HAP-1 (cell line): ENCODE measurements around the gene CA14.
A peak's percentile ranks its signal among the peaks of the same experiment; 100 is the strongest.

Source experiments
- DNase-seq, 2 experiments: peaks; one replicate each; pipeline ENCODE4 v3.0.0-alpha.2; 2016 to 2020; ENCODE audit warnings: low spot score in 2 of 2
- H3K27me3 ChIP-seq: fragments of 250-450 bp; sonication (Bioruptor Pico); 2 replicates; pipeline ENCODE4 v1.5.1; 2020; ENCODE audit warnings: low read depth, mild to moderate bottlenecking, moderate library complexity
- H3K36me3 ChIP-seq: fragments of 250-450 bp; sonication (Bioruptor Pico); replicated peaks from 2 replicates; pipeline ENCODE4 v1.5.1; 2020; ENCODE audit warnings: mild to moderate bottlenecking
- H3K4me1 ChIP-seq: fragments of 250-450 bp; sonication (Bioruptor Pico); 2 replicates; pipeline ENCODE4 v1.5.1; 2020; ENCODE audit warnings: mild to moderate bottlenecking
- H3K4me3 ChIP-seq: fragments of 250-450 bp; sonication (Bioruptor Pico); 2 replicates; pipeline ENCODE4 v1.5.1; 2020; ENCODE audit warnings: mild to moderate bottlenecking, moderate library complexity
- H3K9me3 ChIP-seq: fragments of 250-450 bp; sonication (Bioruptor Pico); 2 replicates; pipeline ENCODE4 v1.5.1; 2020; ENCODE audit warnings: mild to moderate bottlenecking, moderate library complexity
- in situ Hi-C: fragments of 300-500 bp; cut with MboI; formaldehyde crosslinking; loops from 3 replicates; pipeline ENCODE4 v1.14.3; 2020; ENCODE audit warnings: low sequenced_read_pairs, inconsistent platforms, mixed read lengths

Gene CA14

GRCh38 chr1:150256554-150257341 is 826 bp upstream of the CA14 start:
- Histone ChIP-seq H3K27me3 (no peaks in the 10 kb centered on the region), H3K4me3 (no peak overlapping the region), H3K36me3 (no peaks in the 10 kb centered on the region), H3K4me1 (peaks cover 31% of the 10 kb centered on the region), H3K9me3 (no peaks in the 10 kb centered on the region)
- peak; percentile 41 to 58 for DNase-seq
- in situ Hi-C loops, result no loop called here

DNA sequence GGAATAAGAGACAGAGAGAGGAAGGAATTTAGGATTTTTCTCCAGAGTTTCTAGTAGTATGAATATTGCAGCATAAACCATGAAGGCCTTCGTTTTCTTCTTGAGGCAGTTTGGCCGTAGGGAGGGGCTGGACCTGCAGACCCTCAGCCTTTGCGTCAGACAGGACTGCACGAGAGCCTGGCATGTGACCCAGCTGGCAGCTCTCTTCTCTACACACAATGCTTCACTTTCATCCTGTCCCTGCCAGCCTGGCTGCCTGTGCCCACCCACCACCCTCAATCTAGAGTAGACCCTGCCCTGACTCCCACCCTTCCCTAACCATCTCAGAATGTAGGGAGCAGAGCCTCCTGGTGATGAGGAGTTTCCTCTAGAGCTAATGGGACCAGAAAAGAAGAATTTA is 1.6 kb downstream of the CA14 start:
- peaks cover 31% of the 10 kb centered on the region for H3K4me1 ChIP-seq
- H3K36me3 ChIP-seq, result no peaks in the 10 kb centered on the region
- no peaks in the 10 kb centered on the region for H3K9me3 ChIP-seq
- H3K27me3 ChIP-seq, result no peaks in the 10 kb centered on the region
- in situ Hi-C loops, result no loop called here
- H3K4me3 ChIP-seq, result no peak overlapping the region
- no peak for DNase-seq

GRCh38 chr1:150259758-150260669 is 2.4 kb downstream of the CA14 start:
- Histone ChIP-seq H3K4me1 (peaks cover 31% of the 10 kb centered on the region), H3K9me3 (no peaks in the 10 kb centered on the region), H3K36me3 (peaks cover 7% of the 10 kb centered on the region; the same call in 1 of the 2 replicates), H3K27me3 (no peaks in the 10 kb centered on the region), H3K4me3 (no peak overlapping the region)
- in situ Hi-C loops, result no loop called here
- peak; percentile 80 to 81 for DNase-seq

GRCh38 chr1:150261367-150261766 is 3.8 kb downstream of the CA14 start:
- Histone ChIP-seq H3K36me3 (peaks cover 16% of the 10 kb centered on the region), H3K27me3 (no peaks in the 10 kb centered on the region), H3K4me3 (no peak overlapping the region), H3K9me3 (no peaks in the 10 kb centered on the region), H3K4me1 (peaks cover 27% of the 10 kb centered on the region)
- in situ Hi-C loops, result no loop called here
- DNase-seq, result no peak

DNA sequence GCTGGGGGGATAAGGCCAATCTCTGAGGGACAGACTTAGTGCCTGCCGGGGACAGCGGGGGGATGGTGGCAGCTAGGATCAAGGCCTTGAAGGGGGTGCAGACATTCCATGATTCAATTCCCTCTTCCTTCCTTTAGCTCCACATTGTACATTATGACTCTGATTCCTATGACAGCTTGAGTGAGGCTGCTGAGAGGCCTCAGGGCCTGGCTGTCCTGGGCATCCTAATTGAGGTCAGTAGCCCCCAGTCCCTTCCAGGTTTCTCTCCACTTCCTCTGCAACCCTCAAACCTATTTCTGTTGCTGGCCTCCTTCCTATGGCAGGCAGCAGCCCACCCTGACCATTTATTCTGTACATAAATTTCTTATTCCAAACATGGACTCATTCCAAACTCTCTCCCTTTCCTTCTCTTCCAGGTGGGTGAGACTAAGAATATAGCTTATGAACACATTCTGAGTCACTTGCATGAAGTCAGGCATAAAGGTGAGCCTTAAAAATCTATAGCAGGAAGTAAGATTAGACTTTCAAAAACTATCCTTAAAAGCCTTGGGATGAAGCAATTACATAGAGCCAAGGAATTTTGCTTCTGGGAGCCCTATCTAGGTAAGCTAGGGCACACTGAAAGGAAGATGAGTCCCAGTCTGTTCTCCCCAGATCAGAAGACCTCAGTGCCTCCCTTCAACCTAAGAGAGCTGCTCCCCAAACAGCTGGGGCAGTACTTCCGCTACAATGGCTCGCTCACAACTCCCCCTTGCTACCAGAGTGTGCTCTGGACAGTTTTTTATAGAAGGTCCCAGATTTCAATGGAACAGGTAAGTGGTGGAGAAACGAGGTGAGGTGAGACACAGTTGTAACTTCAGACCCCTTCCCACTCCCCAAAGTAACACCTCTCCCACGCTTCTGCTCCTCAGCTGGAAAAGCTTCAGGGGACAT is 5.1 kb downstream of the CA14 start:
- no peak for DNase-seq
- peaks cover 15% of the 10 kb centered on the region for H3K4me1 ChIP-seq

GRCh38 chr1:150263549-150263948 is 6.0 kb downstream of the CA14 start:
- no peak overlapping the region for H3K4me3 ChIP-seq
- in situ Hi-C loops, result no loop called here

More for the DNA sequence above, 5.1 kb downstream of the CA14 start:
- H3K27me3 ChIP-seq, result no peaks in the 10 kb centered on the region
- in situ Hi-C loops, result no loop called here
- no peaks in the 10 kb centered on the region for H3K9me3 ChIP-seq
- no peak overlapping the region for H3K4me3 ChIP-seq
- peaks cover 26% of the 10 kb centered on the region for H3K36me3 ChIP-seq

DNA sequence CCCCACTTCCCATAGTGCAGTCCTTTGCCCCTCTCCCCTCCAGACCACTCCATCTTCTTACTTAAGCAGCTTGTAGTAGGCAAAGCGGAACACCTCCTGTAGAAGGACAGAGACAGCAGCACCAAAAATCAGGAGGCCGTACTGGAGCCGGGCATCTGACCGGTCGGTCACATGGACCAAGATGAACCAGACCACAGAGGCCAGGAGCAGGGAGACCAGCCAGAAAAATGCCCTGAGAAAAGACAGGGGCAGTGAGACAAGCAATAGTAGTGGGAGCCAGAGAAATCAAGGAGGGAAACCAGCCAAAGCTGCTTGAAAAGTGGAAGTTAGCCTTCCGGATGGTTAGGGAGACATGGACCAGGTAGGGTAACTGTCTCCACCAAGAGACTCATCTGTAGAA is 10.3 kb downstream of the CA14 start:
- H3K27me3 ChIP-seq, result no peaks in the 10 kb centered on the region
- H3K4me1 ChIP-seq, result peaks cover 3% of the 10 kb centered on the region
- in situ Hi-C loops, result no loop called here
- H3K9me3 ChIP-seq, result no peaks in the 10 kb centered on the region
- H3K4me3 ChIP-seq, result peak overlapping the region; percentile 80
- H3K36me3 ChIP-seq, result peaks cover 26% of the 10 kb centered on the region
- no peak for DNase-seq

More at GRCh38 chr1:150263549-150263948, 6.0 kb downstream of the CA14 start:
- H3K4me1 ChIP-seq, result peaks cover 11% of the 10 kb centered on the region
- H3K9me3 ChIP-seq, result no peaks in the 10 kb centered on the region
- no peak for DNase-seq
- H3K27me3 ChIP-seq, result no peaks in the 10 kb centered on the region
- H3K36me3 ChIP-seq, result peaks cover 26% of the 10 kb centered on the region

- no peak for DNase-seq
- in situ Hi-C loops, result no loop called here
- Histone ChIP-seq H3K4me3 (peak overlapping the region; percentile 80), H3K27me3 (no peaks in the 10 kb centered on the region), H3K9me3 (no peaks in the 10 kb centered on the region), H3K36me3 (peaks cover 26% of the 10 kb centered on the region), H3K4me1 (peaks cover 3% of the 10 kb centered on the region)
Measured at GRCh38 chr1:150268340-150268704, 10.7 kb downstream of the CA14 start.

- in situ Hi-C loops, result no loop called here
- peak; percentile 92 to 98 for DNase-seq
- Histone ChIP-seq H3K36me3 (peaks cover 26% of the 10 kb centered on the region), H3K27me3 (no peaks in the 10 kb centered on the region), H3K9me3 (no peaks in the 10 kb centered on the region), H3K4me1 (peaks cover 3% of the 10 kb centered on the region), H3K4me3 (peak within 1 kb of the TSS; percentile 80)
Measured at GRCh38 chr1:150268705-150269403, 11.3 kb downstream of the CA14 start, which contains the start of gene APH1A. APH1A (minus strand) TSS chr1:150269016; CDS start chr1:150268810, 206 bp downstream.

GRCh38 chr1:150269451-150269850 is 11.9 kb downstream of the CA14 start:
- H3K4me3 ChIP-seq, result peak overlapping the region; percentile 80
- no peak for DNase-seq
- in situ Hi-C loops, result no loop called here
- H3K9me3 ChIP-seq, result no peaks in the 10 kb centered on the region
- H3K36me3 ChIP-seq, result peaks cover 24% of the 10 kb centered on the region
- peaks cover 3% of the 10 kb centered on the region for H3K4me1 ChIP-seq
- no peaks in the 10 kb centered on the region for H3K27me3 ChIP-seq

DNA sequence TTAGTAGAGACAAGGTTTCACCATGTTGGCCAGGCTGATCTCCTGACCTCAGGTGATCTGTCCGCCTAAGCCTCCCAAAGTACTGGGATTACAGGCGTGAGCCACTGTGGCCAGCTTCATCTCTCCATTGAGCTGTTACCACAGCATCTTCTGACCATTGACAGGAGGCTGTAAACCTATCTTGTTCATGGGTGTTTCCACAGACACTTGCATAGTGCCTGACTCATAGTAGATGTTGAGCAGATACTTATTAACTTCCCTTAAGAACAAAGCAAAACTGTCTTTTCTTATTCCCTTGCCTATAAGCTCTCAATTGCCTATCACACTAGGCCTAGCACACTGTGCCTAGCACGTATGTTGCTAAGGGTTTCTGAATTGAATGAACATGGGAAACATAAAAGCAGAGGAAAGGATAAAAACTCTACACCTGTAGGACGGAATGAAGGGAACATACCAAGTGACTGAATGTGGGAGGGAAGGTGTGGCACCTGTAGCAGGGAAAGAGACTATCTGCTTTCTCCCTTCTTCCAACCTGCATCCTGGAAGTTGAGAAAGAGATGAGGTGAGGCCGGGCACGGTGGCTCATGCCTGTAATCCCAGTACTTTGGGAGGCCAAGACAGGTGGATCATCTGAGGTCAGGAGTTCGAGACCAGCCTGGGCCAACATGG is 13.9 kb downstream of the CA14 start:
- DNase-seq, result no peak
- peaks cover 10% of the 10 kb centered on the region for H3K36me3 ChIP-seq
- H3K27me3 ChIP-seq, result no peaks in the 10 kb centered on the region
- no peak overlapping the region for H3K4me3 ChIP-seq
- in situ Hi-C loops, result no loop called here
- peaks cover 3% of the 10 kb centered on the region for H3K4me1 ChIP-seq
- no peaks in the 10 kb centered on the region for H3K9me3 ChIP-seq

- H3K4me1 ChIP-seq, result peaks cover 3% of the 10 kb centered on the region; the same call in 1 of the 2 replicates
- H3K9me3 ChIP-seq, result no peaks in the 10 kb centered on the region
- in situ Hi-C loops, result no loop called here
- H3K36me3 ChIP-seq, result no peaks in the 10 kb centered on the region
- no peak overlapping the region for H3K4me3 ChIP-seq
- no peaks in the 10 kb centered on the region for H3K27me3 ChIP-seq
- no peak for DNase-seq
Measured at GRCh38 chr1:150273311-150273710, 15.7 kb downstream of the CA14 start.
